ENCODE data around the gene EFNA5.

Gene EFNA5

DNA sequence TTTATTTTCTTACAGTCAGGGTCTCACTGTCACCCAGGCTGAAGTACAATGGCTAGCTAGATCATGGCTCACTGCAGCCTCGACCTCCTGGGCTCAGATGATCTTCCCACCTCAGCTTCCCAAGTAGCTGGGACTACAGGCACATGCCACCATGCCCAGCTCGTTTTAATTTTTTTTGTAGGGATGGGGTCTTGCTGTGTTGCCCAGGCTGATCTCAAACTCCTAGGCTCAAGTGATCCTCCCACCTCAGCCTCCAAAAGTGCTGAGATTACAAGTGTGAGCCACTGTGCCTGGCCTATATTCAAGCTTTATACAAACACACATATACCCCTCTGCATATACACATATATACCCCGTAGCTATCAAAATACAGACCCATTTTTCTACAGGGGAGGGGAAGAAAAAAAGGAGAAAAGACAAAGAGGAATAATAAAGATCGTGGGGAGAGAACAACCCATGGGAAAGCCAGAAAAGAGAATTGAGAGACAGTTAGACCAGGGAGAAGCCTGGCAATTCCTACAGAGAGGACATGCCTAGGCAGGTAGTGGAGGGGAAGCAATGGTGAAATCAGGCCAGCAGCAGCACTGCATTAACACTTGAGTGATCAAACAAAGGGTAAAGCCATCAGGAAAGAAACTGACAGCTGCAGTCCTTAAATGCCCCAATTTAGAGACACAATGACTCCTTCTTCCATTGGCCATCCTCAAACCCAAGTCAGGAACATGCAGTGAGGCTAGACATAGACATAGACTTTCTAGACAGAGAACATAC, 102.7 kb downstream of the EFNA5 start:
- no peak for DNase-seq

- no peak for DNase-seq
These were observed 103.8 kb downstream of the EFNA5 start for GRCh38 chr5:107566986-107567385.

GRCh38 chr5:107565791-107566767, 104.7 kb downstream of the EFNA5 start:
- DNase-seq, result no peak

- no peak for DNase-seq
These were observed 105.8 kb downstream of the EFNA5 start for GRCh38 chr5:107564931-107565372.

DNA sequence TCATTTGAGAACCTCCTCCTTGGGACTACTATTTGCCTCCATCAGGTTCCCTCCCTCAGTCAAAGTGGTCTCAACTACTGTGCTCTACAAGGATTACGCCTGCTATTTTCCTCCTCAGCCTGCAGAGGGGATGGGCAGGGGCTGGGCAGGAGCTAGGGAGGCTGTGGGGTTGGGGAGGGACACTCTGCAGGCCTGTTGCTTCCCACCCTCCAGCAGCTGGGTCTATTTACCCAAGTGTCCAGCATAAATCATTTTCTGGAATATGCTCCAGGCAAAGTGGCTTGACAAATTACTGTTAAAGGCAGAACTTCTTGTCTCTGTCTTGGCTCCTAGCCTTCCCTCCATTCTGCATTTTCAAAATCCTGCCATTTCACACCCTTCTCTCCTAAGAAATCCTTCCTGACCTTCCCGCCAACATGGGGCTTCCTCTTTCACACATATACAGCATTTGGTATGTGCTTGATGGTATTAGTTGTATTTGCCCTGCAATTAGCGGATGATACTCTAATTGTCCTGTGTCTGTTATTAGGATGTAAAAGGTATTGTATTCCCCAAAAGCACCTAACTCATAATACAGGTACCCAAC, 106.7 kb downstream of the EFNA5 start:
- no peak for DNase-seq

DNA sequence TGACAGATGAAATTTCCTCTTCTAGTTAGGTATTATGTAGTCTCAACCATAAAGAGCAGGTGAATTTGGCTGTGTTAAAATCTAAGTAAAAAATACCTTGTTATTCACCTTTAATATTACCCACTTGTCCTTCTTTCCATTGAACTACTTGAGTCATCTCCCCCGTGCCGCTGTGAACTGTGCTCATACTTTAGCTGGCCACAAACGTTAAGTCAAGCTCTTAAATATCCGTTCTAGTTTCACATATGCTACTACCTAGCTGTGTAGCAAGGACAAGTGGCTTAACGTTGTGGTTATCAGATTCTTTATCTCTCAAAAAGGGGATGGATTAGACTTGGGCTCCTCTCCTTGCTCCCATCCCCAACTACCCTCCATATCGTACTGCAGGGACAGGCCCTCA, 110.4 kb downstream of the EFNA5 start:
- no peak for DNase-seq

GRCh38 chr5:107558823-107559375, 111.8 kb downstream of the EFNA5 start:
- no peak for DNase-seq

GRCh38 chr5:107557051-107557658, 113.6 kb downstream of the EFNA5 start:
- no peak for DNase-seq

GRCh38 chr5:107556575-107556974, 114.2 kb downstream of the EFNA5 start:
- no peak for DNase-seq

- DNase-seq, result no peak
These were observed 115.2 kb downstream of the EFNA5 start for GRCh38 chr5:107555425-107556090.

GRCh38 chr5:107554776-107555424, 115.8 kb downstream of the EFNA5 start:
- DNase-seq, result no peak

DNA sequence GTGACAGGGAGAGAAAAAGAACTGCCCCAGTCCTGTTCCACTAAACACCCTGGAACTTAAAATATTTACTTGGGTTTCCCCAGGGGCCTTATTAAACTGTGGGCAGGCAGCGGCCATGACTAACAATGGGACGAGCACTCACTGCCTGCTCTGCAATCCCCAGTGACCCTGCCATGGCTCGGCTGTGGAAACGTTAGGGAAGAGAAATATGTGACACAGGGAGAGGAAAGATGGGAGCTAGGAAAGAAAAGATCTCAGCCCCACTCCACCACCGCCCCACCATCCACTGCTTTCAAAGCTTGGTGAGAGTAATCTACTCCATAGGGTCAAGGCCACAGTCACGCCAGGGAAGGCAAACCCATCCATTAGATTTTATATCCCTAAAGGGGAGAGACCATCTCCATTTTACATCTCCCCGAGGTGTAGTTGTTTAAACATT, 117.6 kb downstream of the EFNA5 start:
- DNase-seq, result no peak

GRCh38 chr5:107551088-107551487, 119.6 kb downstream of the EFNA5 start:
- no peak for DNase-seq

DNA sequence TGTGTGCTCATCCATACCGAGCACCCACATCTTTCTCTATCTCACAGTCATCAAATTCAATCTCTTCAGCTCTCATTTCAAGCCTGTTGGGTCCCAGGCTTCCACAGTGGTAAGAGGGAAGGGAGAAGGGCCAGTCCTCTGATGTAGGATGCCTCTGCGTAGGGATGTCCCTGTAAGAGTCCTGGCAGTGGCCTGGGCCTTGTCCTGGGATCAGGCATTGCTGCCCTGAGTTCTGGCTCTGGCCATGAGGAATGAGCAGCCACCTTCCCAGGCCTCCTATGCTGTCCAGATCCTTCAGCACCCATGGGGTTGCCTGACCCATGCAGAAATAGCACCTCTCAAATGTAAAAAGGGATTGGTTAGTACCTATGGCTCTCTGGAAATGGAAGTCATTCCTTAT, 121.2 kb downstream of the EFNA5 start:
- no peak for DNase-seq

DNA sequence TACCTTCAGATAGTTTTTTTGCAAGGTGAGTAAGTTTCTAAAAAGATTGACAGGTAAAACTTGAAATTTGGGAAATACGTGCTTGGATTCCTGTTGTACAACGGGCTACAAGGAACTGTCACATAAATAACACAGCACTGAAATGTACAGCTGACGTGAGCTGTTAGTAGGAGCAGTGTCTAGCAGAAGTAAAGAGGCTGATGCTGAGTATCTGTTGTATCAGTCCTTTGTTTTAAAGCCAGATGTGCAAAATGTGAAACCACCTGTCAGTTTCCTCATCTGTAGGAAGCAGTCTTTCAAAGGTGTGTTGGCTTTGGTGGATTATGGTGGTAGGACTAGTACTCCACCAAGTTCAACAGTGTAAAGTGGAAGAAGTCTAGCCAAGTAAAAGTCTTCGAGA, 122.3 kb downstream of the EFNA5 start:
- no peak for DNase-seq

DNA sequence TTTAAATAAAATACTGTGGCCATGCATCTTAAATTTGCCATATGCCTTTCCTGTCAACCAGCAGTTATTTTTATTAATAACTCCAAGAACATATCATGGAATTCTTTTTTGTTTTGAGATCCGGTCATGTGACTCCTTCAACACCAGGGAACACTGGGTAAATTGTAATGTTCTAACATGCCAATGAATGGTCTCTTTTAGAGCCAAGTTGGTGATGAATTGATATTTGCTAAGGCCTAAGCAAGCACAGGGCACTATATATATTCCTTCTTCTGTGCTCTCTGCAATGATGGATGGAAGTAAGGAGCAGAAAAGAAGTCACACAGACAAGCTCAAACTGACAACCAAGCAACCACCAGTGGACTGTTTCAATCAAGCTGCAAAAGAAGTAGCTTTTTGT, 124.0 kb downstream of the EFNA5 start:
- no peak for DNase-seq

DNA sequence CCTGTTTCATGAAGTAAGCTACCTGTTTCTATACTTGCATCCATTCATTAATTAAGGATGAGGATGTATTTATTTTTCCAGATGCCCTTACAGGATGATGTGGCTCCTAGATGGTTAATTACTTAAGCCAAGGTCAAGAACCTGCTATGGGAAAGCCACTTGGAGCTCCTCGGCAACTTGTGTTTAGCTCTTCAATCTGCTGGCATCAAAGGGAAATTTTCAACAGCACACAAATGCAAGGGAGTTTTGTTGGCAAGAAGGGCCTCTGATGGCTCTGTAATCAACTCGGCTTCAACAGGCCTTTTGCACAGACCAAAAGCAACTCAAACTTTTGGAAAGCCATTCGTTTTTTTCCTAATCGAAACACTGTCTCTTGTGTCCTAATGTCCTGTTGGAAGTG, 125.3 kb downstream of the EFNA5 start:
- no peak for DNase-seq

DNA sequence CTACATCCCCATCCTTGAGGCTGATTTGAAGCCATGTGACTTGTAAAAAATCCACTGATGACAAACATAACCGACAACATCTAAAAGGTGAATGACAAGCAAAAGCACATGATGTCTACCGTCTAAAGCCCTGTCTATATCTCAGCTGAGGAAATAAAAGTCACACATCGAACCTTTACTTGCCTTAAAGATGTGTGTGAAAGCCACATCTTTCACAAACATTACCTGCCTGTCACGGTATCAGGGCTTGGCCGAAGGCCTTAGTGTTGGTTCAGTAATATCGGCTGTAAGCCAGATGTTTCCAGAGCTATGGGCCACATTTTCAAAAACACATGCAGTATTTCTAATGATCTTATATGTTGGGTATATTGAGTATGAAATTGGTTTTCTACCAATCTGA, 125.8 kb downstream of the EFNA5 start:
- no peak for DNase-seq

DNA sequence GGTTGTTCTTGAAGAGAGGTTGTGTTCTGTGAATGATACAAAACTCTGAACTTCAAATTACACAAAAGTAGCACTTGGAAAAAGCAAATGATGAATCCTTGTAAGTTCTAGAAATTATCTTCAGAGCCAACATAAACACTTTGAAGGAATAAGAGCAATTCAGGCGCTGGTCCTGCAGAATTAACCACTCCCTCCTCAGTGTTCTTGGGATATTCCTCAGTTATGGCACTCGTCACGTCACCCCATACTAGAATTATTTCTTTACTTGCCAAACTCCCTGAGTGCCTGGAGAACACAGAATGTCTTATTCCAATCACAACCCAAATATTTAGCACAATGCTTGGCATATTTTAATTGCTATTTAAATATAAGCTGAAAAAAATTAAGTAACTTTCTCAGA, 126.3 kb downstream of the EFNA5 start:
- DNase-seq, result no peak

DNA sequence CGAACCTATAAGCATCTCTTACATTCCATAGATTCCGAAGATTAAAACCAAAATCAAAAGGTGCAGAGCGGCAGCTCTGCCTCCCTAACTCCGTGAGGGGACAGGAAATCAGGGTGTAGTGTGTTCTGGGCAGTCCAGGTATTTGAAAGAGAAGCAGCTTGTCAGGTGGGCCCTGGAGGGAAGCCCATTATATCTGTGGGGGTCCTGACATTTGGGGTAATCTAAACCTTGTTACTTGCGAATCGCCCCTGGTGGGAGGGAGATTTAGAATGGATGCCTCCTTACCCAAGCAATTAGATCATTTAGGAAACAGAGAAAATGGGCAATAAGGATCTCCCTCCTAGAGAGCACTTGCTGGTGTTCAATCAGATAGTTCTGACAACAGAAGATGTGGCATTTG, 126.9 kb downstream of the EFNA5 start:
- no peak for DNase-seq

GRCh38 chr5:107542831-107543231, 127.9 kb downstream of the EFNA5 start:
- no peak for DNase-seq

- no peak for DNase-seq
These were observed 128.3 kb downstream of the EFNA5 start for GRCh38 chr5:107542428-107542827.
